CD8-positive, alpha-beta memory T cell (primary cell): ENCODE measurements around the gene GMPPA. TPM values are rescaled to one million over a fixed set of nuclear protein-coding genes. Genes with fewer than 3 reads are reported as not detected.
A peak's percentile ranks its signal among the peaks of the same experiment; 100 is the strongest.

Source experiments
- CTCF ChIA-PET: fragments of 350-600 bp; sonication (Branson Sonifier 250); formaldehyde crosslinking; loops from one replicate; lab custom pipeline; 2021; ENCODE audit warnings: antibody characterized with exemption; lab: Charles Lee
- POLR2A ChIA-PET: fragments of 350-600 bp; sonication (Branson Sonifier 250); formaldehyde crosslinking; loops from one replicate; lab custom pipeline; 2021; ENCODE audit warnings: antibody characterized with exemption; lab: Charles Lee
- DNase-seq, 5 donors: peaks; one replicate each; pipeline versions ENCODE4 v3.0.0 to v3.0.0-alpha.2; 2020 to 2022; ENCODE audit warnings: mixed read lengths in 1 of 5
- H3K27ac ChIP-seq: one replicate; pipeline ENCODE4 v1.7.0; 2013; ENCODE audit warnings: low read depth, mild to moderate bottlenecking, low read length, moderate library complexity
- H3K27me3 ChIP-seq: 2 replicates; pipeline ENCODE4 v1.7.0; 2013; ENCODE audit warnings: low read length, mild to moderate bottlenecking; ENCODE audit not compliant: insufficient read depth, poor library complexity, severe bottlenecking
- H3K36me3 ChIP-seq: 2 replicates; pipeline ENCODE4 v1.7.0; 2013; ENCODE audit warnings: mild to moderate bottlenecking, low read length, moderate library complexity; ENCODE audit not compliant: insufficient read depth
- H3K4me1 ChIP-seq: 2 replicates; pipeline ENCODE4 v1.7.0; 2013; ENCODE audit warnings: mild to moderate bottlenecking, low read length, moderate library complexity; ENCODE audit not compliant: insufficient read depth
- H3K4me3 ChIP-seq: 2 replicates; pipeline ENCODE4 v1.7.0; 2013; ENCODE audit warnings: mild to moderate bottlenecking, low read length
- H3K9me3 ChIP-seq: 2 replicates; pipeline ENCODE4 v1.7.0; 2013; ENCODE audit warnings: mild to moderate bottlenecking, low read length
- H3K27ac Mint-ChIP-seq, 8 donors: one replicate each; pipeline ENCODE4 v1.8.0; 2020 to 2021; ENCODE audit warnings: mixed read lengths in 8 of 8, mild to moderate bottlenecking in 6 of 8, inconsistent platforms in 3 of 8, moderate library complexity in 3 of 8
- H3K27me3 Mint-ChIP-seq, 2 donors: one replicate each; pipeline ENCODE4 v1.8.0; 2020 to 2021; ENCODE audit warnings: mixed read lengths in 2 of 2, mild to moderate bottlenecking in 1 of 2, moderate library complexity in 1 of 2
- H3K36me3 Mint-ChIP-seq, 3 donors: one replicate each; pipeline ENCODE4 v1.8.0; 2020 to 2021; ENCODE audit warnings: mixed read lengths in 3 of 3, inconsistent platforms in 1 of 3, mild to moderate bottlenecking in 1 of 3
- H3K4me1 Mint-ChIP-seq, 3 donors: one replicate each; pipeline ENCODE4 v1.8.0; 2020 to 2021; ENCODE audit warnings: mixed read lengths in 3 of 3, inconsistent platforms in 1 of 3, mild to moderate bottlenecking in 1 of 3
- H3K4me3 Mint-ChIP-seq, 7 donors: one replicate each; pipeline ENCODE4 v1.8.0; 2020 to 2021; ENCODE audit warnings: mixed read lengths in 7 of 7, mild to moderate bottlenecking in 6 of 7, moderate library complexity in 4 of 7, inconsistent platforms in 2 of 7
- H3K9me3 Mint-ChIP-seq, 5 donors: one replicate each; pipeline ENCODE4 v1.8.0; 2020 to 2022; ENCODE audit warnings: mixed read lengths in 5 of 5, mild to moderate bottlenecking in 3 of 5, moderate library complexity in 2 of 5, inconsistent platforms in 1 of 5
- polyA plus RNA-seq: library from polyadenylated mRNA; unstranded; fragments of 300-500 nt; fragmentation: Illumina TruSeq; gene quantifications from one replicate; pipeline ENCODE4 v1.2.3, GENCODE V29; 2021
- total RNA-seq, 2 experiments: library from RNA; stranded (reverse); gene quantifications; one replicate each; pipeline ENCODE4 v1.2.3, GENCODE V29; 2021

Gene GMPPA
- total and polyA plus RNA-seq, 3 experiments from 2014 or later, result 32.5 to 37.1 (median 36.9) TPM

DNA sequence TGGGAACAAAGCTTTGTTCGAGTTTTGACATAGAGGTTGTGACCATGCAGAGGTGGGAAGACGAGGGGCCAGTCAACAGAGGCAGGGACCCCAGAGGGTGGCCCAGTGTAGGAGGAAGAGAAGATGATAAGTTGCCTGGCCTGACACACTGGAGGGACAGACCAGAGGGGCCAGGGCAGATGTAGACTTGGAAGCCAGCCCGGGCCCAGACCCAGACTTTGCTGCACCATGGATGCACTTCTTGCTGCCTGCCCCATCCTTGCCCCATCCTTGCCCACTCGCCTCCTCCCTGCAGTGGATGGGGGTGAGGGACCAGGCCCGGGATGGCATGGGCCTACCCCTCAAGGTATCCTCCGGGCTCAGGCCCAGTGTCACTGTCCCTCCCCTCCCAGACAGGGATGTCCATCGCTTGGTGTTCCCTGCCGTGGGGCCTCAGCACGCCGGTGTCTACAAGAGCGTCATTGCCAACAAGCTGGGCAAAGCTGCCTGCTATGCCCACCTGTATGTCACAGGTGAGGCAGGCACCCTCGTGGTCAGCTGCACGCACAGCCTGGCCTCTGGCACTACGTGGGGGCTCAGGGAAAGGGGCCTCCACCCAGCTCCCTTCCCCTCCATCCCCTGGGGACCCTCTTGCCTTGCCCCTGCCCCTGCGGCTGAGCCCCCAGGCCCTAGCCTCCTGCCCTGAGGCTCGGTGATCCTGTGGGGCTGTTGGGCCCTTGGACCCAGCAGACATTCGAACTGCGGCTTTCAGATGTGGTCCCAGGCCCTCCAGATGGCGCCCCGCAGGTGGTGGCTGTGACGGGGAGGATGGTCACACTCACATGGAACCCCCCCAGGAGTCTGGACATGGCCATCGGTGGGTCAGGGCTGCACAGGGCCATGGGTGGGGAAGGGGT lies 27.0 kb upstream of the GMPPA start:
- CTCF ChIA-PET, result no interaction called here
- no peaks in the 10 kb centered on the region for H3K36me3 Mint-ChIP-seq
- peaks cover 4 to 5% (median 4%) of the 10 kb centered on the region in 3 donors for H3K4me1 Mint-ChIP-seq
- H3K4me3 ChIP-seq, result no peak overlapping the region
- no peak overlapping the region for H3K27ac Mint-ChIP-seq
- H3K36me3 ChIP-seq, result no peaks in the 10 kb centered on the region
- POLR2A ChIA-PET, result no interaction called here
- H3K9me3 Mint-ChIP-seq, result no peaks in the 10 kb centered on the region
- H3K27ac ChIP-seq, result no peak overlapping the region
- DNase-seq, result no peak
- peak overlapping the region in 1 of 7 donors; percentile 27 for H3K4me3 Mint-ChIP-seq
- no peaks in the 10 kb centered on the region for H3K9me3 ChIP-seq
- H3K27me3 Mint-ChIP-seq, result peaks cover 5% of the 10 kb centered on the region in 2 donors
- H3K27me3 ChIP-seq, result no peaks in the 10 kb centered on the region
- H3K4me1 ChIP-seq, result no peaks in the 10 kb centered on the region

DNA sequence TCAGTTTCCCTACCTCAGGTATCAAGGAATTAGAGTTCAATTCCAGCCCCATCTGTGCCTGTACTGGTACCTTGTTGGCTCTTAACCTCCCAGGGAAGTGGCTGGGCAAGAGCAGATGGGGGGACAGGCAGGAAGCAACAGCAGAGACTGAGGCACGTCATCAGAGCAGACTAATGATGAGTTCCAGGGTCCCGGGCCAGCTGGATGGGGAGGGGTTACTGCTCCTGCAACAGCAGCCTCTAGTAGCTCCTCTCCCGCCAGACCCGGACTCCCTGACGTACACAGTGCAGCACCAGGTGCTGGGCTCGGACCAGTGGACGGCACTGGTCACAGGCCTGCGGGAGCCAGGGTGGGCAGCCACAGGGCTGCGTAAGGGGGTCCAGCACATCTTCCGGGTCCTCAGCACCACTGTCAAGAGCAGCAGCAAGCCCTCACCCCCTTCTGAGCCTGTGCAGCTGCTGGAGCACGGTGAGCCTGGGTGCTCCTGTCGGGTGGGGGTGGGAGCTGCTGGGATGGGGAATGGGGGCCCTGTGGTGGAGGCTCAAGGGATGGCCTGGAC lies 26.0 kb upstream of the GMPPA start:
- H3K4me1 ChIP-seq, result no peaks in the 10 kb centered on the region
- Mint-ChIP-seq H3K27me3 (peaks cover 5% of the 10 kb centered on the region in 2 donors), H3K36me3 (no peaks in the 10 kb centered on the region), H3K4me3 (no peak overlapping the region), H3K27ac (no peak overlapping the region), H3K9me3 (no peaks in the 10 kb centered on the region), H3K4me1 (peaks cover 4 to 5% (median 4%) of the 10 kb centered on the region in 3 donors)
- no peak overlapping the region for H3K4me3 ChIP-seq
- ChIA-PET CTCF (interaction anchor here (1.5 kb wide), 1 partner anchor 57 kb away, joined by 7 read pairs; no protein-coding TSS in a partner anchor), POLR2A (no interaction called here)
- H3K9me3 ChIP-seq, result no peaks in the 10 kb centered on the region
- H3K27me3 ChIP-seq, result no peaks in the 10 kb centered on the region
- H3K27ac ChIP-seq, result no peak overlapping the region
- no peaks in the 10 kb centered on the region for H3K36me3 ChIP-seq
- no peak for DNase-seq

DNA sequence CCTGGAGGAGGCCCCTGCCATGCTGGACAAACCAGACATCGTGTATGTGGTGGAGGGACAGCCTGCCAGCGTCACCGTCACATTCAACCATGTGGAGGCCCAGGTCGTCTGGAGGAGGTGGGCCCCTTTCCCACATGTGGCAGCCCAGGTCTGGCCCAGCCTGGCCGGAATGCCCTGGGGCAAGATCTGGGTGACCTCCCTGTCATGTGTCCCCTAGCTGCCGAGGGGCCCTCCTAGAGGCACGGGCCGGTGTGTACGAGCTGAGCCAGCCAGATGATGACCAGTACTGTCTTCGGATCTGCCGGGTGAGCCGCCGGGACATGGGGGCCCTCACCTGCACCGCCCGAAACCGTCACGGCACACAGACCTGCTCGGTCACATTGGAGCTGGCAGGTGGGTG lies 25.2 kb upstream of the GMPPA start:
- ChIA-PET POLR2A (no interaction called here), CTCF (interaction anchor here (1.5 kb wide), 1 partner anchor 56 kb away, joined by 7 read pairs; no protein-coding TSS in a partner anchor)
- H3K36me3 Mint-ChIP-seq, result no peaks in the 10 kb centered on the region
- Histone ChIP-seq H3K27ac (no peak overlapping the region), H3K4me1 (no peaks in the 10 kb centered on the region), H3K36me3 (no peaks in the 10 kb centered on the region), H3K4me3 (no peak overlapping the region), H3K27me3 (no peaks in the 10 kb centered on the region), H3K9me3 (no peaks in the 10 kb centered on the region)
- no peak overlapping the region for H3K27ac Mint-ChIP-seq
- no peak overlapping the region for H3K4me3 Mint-ChIP-seq
- H3K27me3 Mint-ChIP-seq, result peaks cover 5% of the 10 kb centered on the region in 2 donors
- no peak for DNase-seq
- no peaks in the 10 kb centered on the region for H3K9me3 Mint-ChIP-seq
- H3K4me1 Mint-ChIP-seq, result peaks cover 4 to 5% (median 4%) of the 10 kb centered on the region in 3 donors

DNA sequence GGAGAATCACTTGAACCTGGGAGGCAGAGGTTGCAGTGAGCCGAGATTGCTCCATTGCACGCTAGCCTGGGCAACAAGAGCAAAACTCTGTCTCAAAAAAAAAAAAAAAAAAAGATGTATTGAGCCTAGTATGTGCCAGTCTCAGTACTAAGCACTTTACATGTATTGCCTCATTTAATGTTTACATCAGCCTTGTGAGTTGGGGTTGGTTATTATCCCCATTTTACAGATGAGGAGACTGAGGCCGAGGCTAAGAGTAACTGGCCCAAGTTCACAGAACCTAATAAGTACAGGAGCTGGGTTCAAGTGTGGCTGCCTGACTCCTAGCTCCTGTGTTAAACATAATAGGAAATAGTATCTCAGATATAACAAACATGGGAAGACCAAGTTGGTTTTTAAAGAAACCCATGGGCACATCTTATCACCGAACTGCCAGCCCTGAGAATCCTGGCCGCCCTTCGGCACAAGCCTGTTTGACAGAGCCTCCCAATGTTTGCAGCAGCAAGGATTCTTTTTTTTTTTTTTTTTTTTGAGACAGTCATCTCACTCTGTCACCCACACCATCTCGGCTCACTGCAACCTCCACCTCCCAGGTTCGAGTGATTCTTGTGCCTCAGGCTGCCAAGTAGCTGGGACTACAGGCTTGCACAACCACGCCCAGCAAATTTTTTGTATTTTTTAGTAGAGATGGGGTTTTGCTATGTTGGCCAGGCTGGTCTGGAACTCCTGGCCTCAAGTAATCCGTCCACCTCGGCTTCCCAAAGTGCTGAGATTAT lies 24.2 kb upstream of the GMPPA start:
- Histone ChIP-seq H3K27me3 (no peaks in the 10 kb centered on the region), H3K4me1 (no peaks in the 10 kb centered on the region), H3K4me3 (no peak overlapping the region), H3K27ac (no peak overlapping the region), H3K36me3 (no peaks in the 10 kb centered on the region), H3K9me3 (no peaks in the 10 kb centered on the region)
- POLR2A ChIA-PET, result no interaction called here
- CTCF ChIA-PET, result interaction anchor here (0.7 to 1.5 kb wide), 3 partner anchors 19 to 55 kb away, joined by 3 to 7 read pairs (median 3); no protein-coding TSS in a partner anchor
- Mint-ChIP-seq H3K4me3 (no peak overlapping the region), H3K27ac (no peak overlapping the region), H3K36me3 (no peaks in the 10 kb centered on the region), H3K9me3 (no peaks in the 10 kb centered on the region), H3K27me3 (peaks cover 5 to 7% of the 10 kb centered on the region in 2 donors), H3K4me1 (peaks cover 4 to 5% (median 4%) of the 10 kb centered on the region in 3 donors)
- DNase-seq, result no peak

DNA sequence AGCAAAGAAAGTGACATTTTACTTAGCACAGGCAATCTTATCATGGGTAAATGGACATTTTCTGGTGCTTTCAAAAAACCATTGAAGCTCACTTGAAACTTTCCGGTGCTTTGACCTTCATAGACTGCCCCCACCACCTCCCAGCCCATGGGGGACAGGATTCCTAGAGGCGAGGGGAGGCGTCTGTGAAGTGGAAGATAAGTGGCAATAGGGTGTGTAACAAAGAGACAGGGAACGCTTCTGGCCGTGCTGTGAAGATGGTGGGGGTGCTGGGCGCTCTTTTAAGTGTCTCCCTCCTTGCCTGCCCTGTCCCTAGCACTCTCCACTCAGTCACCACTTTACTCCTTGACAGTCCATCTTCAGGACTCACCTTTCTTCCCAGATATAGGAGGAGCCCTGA lies 23.4 kb upstream of the GMPPA start:
- Histone ChIP-seq H3K27ac (no peak overlapping the region), H3K36me3 (no peaks in the 10 kb centered on the region), H3K27me3 (no peaks in the 10 kb centered on the region), H3K4me1 (no peaks in the 10 kb centered on the region), H3K4me3 (no peak overlapping the region), H3K9me3 (no peaks in the 10 kb centered on the region)
- Mint-ChIP-seq H3K36me3 (no peaks in the 10 kb centered on the region), H3K9me3 (no peaks in the 10 kb centered on the region), H3K4me1 (peaks cover 4 to 5% (median 4%) of the 10 kb centered on the region in 3 donors), H3K27me3 (peaks cover 5 to 11% of the 10 kb centered on the region in 2 donors), H3K27ac (no peak overlapping the region), H3K4me3 (no peak overlapping the region)
- ChIA-PET CTCF (interaction anchor here (0.7 to 1.3 kb wide), 4 partner anchors 20 to 56 kb away, joined by 3 to 4 read pairs (median 4); no protein-coding TSS in a partner anchor), POLR2A (no interaction called here)
- no peak for DNase-seq

DNA sequence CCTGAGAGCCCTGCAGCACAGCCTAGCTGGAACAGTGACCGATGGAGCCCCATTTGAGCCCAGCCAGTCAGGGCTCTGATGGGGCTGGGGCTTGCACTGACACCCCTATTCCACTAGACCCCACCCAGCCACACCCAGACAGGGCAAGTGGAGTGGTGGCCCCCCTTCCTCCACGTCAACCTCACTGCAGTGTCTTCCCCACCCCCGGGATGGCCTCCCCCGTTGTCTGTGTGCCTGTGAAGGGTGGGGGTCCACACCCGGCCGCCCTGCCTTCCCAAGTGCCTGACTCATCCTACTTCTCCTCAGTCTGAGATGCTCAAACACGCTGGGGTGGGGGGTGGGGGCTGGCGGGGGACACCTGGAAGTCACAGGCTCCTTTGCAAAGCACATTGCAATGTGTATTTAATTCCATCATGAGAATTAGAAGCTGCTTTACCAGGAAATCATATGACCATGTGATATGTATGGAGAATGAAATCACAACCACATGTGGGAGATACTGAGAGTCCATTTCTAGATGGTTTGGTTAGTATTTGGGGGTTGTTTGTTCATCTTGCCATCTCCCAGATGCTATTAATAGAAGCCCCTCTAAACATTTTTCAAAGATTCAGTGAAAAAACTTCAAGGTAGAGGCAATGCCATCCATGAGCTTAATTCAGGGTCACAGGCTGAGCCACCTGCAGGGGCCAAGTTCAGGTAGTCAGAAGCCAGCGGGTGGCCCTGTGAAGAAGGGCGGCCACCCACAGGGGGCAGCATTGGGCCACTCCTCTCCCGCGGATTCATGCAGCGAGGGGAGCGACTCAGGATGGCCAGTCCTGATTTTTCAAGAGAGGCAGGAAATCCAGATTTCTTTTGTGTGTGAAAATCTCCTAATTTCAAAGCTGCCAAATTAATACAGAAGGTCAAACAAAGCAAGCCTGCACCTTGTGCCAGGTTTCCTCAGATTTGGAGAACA lies 22.7 kb upstream of the GMPPA start:
- H3K36me3 Mint-ChIP-seq, result no peaks in the 10 kb centered on the region
- H3K4me3 ChIP-seq, result no peak overlapping the region
- no peaks in the 10 kb centered on the region for H3K36me3 ChIP-seq
- H3K9me3 ChIP-seq, result no peaks in the 10 kb centered on the region
- no peaks in the 10 kb centered on the region for H3K27me3 ChIP-seq
- H3K27me3 Mint-ChIP-seq, result peaks cover 5 to 13% of the 10 kb centered on the region in 2 donors
- H3K9me3 Mint-ChIP-seq, result no peaks in the 10 kb centered on the region
- H3K27ac Mint-ChIP-seq, result no peak overlapping the region
- POLR2A ChIA-PET, result no interaction called here
- CTCF ChIA-PET, result interaction anchor here (0.8 to 1.3 kb wide), 4 partner anchors 19 to 58 kb away, joined by 3 to 4 read pairs (median 4); no protein-coding TSS in a partner anchor
- H3K27ac ChIP-seq, result no peak overlapping the region
- H3K4me1 ChIP-seq, result no peaks in the 10 kb centered on the region
- H3K4me3 Mint-ChIP-seq, result no peak overlapping the region
- DNase-seq, result peak; percentile 18 to 63 (median 35)
- peaks cover 4 to 5% (median 4%) of the 10 kb centered on the region in 3 donors for H3K4me1 Mint-ChIP-seq

DNA sequence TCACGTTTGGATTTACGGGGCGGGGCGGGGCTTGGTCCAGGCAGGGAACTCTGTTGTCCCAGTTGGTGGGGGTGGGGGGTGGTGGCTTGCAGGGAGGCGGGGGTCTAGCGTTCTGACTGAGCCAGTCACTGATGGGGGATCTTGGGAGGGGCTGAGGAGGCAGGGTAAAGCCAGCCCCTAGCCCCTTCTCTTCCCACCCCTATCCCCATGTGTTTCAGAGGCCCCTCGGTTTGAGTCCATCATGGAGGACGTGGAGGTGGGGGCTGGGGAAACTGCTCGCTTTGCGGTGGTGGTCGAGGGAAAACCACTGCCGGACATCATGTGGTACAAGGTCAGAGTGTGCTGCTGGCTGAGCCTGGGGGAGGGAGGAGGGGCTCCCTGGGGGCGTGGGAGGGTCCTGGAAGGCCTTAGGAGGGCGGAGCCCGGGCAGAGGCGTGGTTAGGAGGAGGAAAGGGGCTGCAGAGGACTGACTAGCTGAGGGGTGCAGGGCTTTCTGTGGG lies 22.0 kb upstream of the GMPPA start:
- CTCF ChIA-PET, result interaction anchor here (0.9 to 1.6 kb wide), 4 partner anchors 18 to 58 kb away, joined by 3 to 4 read pairs (median 3); no protein-coding TSS in a partner anchor
- H3K4me3 Mint-ChIP-seq, result no peak overlapping the region
- peaks cover 4 to 5% (median 4%) of the 10 kb centered on the region in 3 donors for H3K4me1 Mint-ChIP-seq
- no peak for DNase-seq
- no peaks in the 10 kb centered on the region for H3K9me3 ChIP-seq
- no peaks in the 10 kb centered on the region for H3K9me3 Mint-ChIP-seq
- POLR2A ChIA-PET, result no interaction called here
- no peak overlapping the region for H3K27ac ChIP-seq
- H3K4me1 ChIP-seq, result no peaks in the 10 kb centered on the region
- no peaks in the 10 kb centered on the region for H3K27me3 ChIP-seq
- peaks cover 5 to 18% of the 10 kb centered on the region in 2 donors for H3K27me3 Mint-ChIP-seq
- no peaks in the 10 kb centered on the region for H3K36me3 ChIP-seq
- no peaks in the 10 kb centered on the region for H3K36me3 Mint-ChIP-seq
- no peak overlapping the region for H3K4me3 ChIP-seq
- no peak overlapping the region for H3K27ac Mint-ChIP-seq
